Right cardiac atrium (tissue), 5 donors: ENCODE data around the gene GNAS. TPM values are rescaled to one million over a fixed set of nuclear protein-coding genes. Genes with fewer than 3 reads are reported as not detected.

Experiments used
- ATAC-seq, 2 donors: fragments of 200-7000 bp; cut with Tn5 transposase; one replicate each; pipeline versions ENCODE4 v1.8.0 to v1.9.1; 2020; ENCODE audit warnings: moderate library complexity in 2 of 2, mild to moderate bottlenecking in 1 of 2
- DNase-seq, 3 donors: peaks; one replicate each; pipeline ENCODE4 v3.0.0-alpha.2; 2020
- H3K27ac ChIP-seq: one replicate; pipeline ENCODE4 v1.5.1; 2013; ENCODE audit warnings: mild to moderate bottlenecking, low read length, control low read depth, moderate library complexity
- H3K27me3 ChIP-seq: one replicate; pipeline ENCODE4 v1.6.1; 2013; ENCODE audit not compliant: control insufficient read depth, insufficient read depth
- H3K4me1 ChIP-seq: one replicate; pipeline ENCODE4 v1.6.1; 2013; ENCODE audit warnings: low read length; ENCODE audit not compliant: control insufficient read depth, insufficient read depth
- H3K4me3 ChIP-seq: one replicate; pipeline ENCODE4 v1.5.1; 2013; ENCODE audit warnings: low read length, control low read depth
- H3K9me3 ChIP-seq: one replicate; pipeline ENCODE4 v1.6.1; 2013; ENCODE audit warnings: low read length; ENCODE audit not compliant: control insufficient read depth
- WGBS: extraction: QIAGEN DNeasy Blood & Tissue Kit; methylation state at CpG from one replicate; pipeline ENCODE4 v1.1.7; 2013; 5-methylcytosine and 5-hydroxymethylcytosine counted together
- intact Hi-C, 4 donors: fragments of 100-400 bp; cut with DNase I; formaldehyde crosslinking; loops; one replicate each; pipeline versions ENCODE4 v1.11.0 to v1.14.0; 2022 to 2023
- long read RNA-seq, 4 donors: library from polyadenylated mRNA; unstranded; transcript quantifications; one replicate each; pipeline ENCODE4 v2.0.0, GENCODE V29; 2020 to 2021
- polyA plus RNA-seq: library from polyadenylated mRNA; stranded (reverse); fragments of 200-250 nt; gene quantifications from one replicate; pipeline ENCODE4 v1.2.3, GENCODE V29; 2013
- total RNA-seq, 4 donors: library from RNA; stranded (reverse); fragmentation: NEBNext Ultra II Directional; extraction: Animal tissue kit (Norgen Biotek cat#: 25700); gene quantifications; one replicate each; pipeline ENCODE4 v1.2.1, GENCODE V29; 2021
- donor health status: healthy with polysubstance abuse.
- donor health status: DM: no; HTN: yes; CAD: no.
- donor health status: DM: no; HTN: no; CAD: no.
- donor health status: DM: no; HTN: yes; CAD: no; lungs with severe emphysema.
- donor health status: DM: yes; HTN: yes; CAD: no.

The GNAS gene
- 1,000 to 10,000 TPM; 1,230 to 1,665 (median 1,377) TPM for total RNA-seq
- polyA plus RNA-seq, result 1,885 TPM
- long read RNA-seq, donor 1, transcript GNAS-207 (13 exons, 1,975 nt), result minor isoform, 161 of 3,827 reads
- long read RNA-seq, donor 1, transcript GNAS-201 (12 exons, 1,866 nt), result minor isoform, 581 of 3,827 reads
- long read RNA-seq, donor 1, transcript GNAS-210 (13 exons, 1,972 nt), result major isoform, 1,743 of 3,827 reads
- long read RNA-seq, donor 1, transcript GNAS-211 (12 exons, 1,931 nt), result minor isoform, 1,023 of 3,827 reads
- long read RNA-seq, donor 1, partial matches to known transcripts, result 63 of 3,827 reads
- long read RNA-seq, donor 1, other reads (novel, unspliced or antisense), result 148 of 3,827 reads
- long read RNA-seq, donor 2, transcript GNAS-211 (12 exons, 1,931 nt), result minor isoform, 387 of 1,616 reads
- long read RNA-seq, donor 2, transcript GNAS-210 (13 exons, 1,972 nt), result major isoform, 791 of 1,616 reads
- long read RNA-seq, donor 2, transcript GNAS-207 (13 exons, 1,975 nt), result minor isoform, 97 of 1,616 reads
- long read RNA-seq, donor 2, transcript GNAS-201 (12 exons, 1,866 nt), result minor isoform, 222 of 1,616 reads
- long read RNA-seq, donor 2, partial matches to known transcripts, result 41 of 1,616 reads
- long read RNA-seq, donor 2, other reads (novel, unspliced or antisense), result 33 of 1,616 reads
- long read RNA-seq, donor 3, transcript GNAS-210 (13 exons, 1,972 nt), result major isoform, 133 of 444 reads
- long read RNA-seq, donor 3, transcript GNAS-211 (12 exons, 1,931 nt), result minor isoform, 56 of 444 reads
- long read RNA-seq, donor 3, transcript GNAS-201 (12 exons, 1,866 nt), result minor isoform, 43 of 444 reads
- long read RNA-seq, donor 3, transcript GNAS-231 (2 exons, 493 nt), result minor isoform, 44 of 444 reads
- long read RNA-seq, donor 3, partial matches to known transcripts, result 55 of 444 reads
- long read RNA-seq, donor 3, other reads (novel, unspliced or antisense), result 59 of 444 reads
- long read RNA-seq, donor 4, transcript GNAS-211 (12 exons, 1,931 nt), result minor isoform, 548 of 2,114 reads
- long read RNA-seq, donor 4, transcript GNAS-207 (13 exons, 1,975 nt), result minor isoform, 100 of 2,114 reads
- long read RNA-seq, donor 4, transcript GNAS-201 (12 exons, 1,866 nt), result minor isoform, 329 of 2,114 reads
- long read RNA-seq, donor 4, transcript GNAS-210 (13 exons, 1,972 nt), result major isoform, 1,026 of 2,114 reads
- long read RNA-seq, donor 4, partial matches to known transcripts, result 26 of 2,114 reads
- long read RNA-seq, donor 4, other reads (novel, unspliced or antisense), result 50 of 2,114 reads

GRCh38 chr20:58852543-58853271 is at the start of gene GNAS:
Gene GNAS, plus strand, starts transcription at chr20:58852716.
- Histone ChIP-seq H3K27ac (no peak within 1 kb of the TSS), H3K9me3 (no peaks in the 10 kb centered on the region), H3K4me1 (no peaks in the 10 kb centered on the region), H3K27me3 (no peaks in the 10 kb centered on the region), H3K4me3 (peak within 1 kb of the TSS; percentile 39)
- DNase-seq (peak; percentile 72 to 88 (median 88)), ATAC-seq (peak; percentile 54 to 67)
- intact Hi-C loops, result loop anchor here in 1 of 4 donors (10.0 kb wide), 1 partner anchor 618 kb away; no protein-coding TSS in a partner anchor
- WGBS, result 32% methylated on average over 35 of the region's 35 CpGs

GRCh38 chr20:58803533-58803932 is 49.0 kb upstream of the GNAS start:
- ATAC-seq, result no peak
- Histone ChIP-seq H3K4me3 (no peak overlapping the region), H3K27me3 (no peaks in the 10 kb centered on the region), H3K9me3 (no peaks in the 10 kb centered on the region), H3K27ac (no peak overlapping the region), H3K4me1 (no peaks in the 10 kb centered on the region)
- 88% methylated on average over 18 of the region's 18 CpGs for WGBS
- no peak for DNase-seq
- intact Hi-C loops, result no loop called here

GRCh38 chr20:58807801-58808200 is 44.7 kb upstream of the GNAS start:
- DNase-seq (no peak), ATAC-seq (no peak)
- Histone ChIP-seq H3K9me3 (no peaks in the 10 kb centered on the region), H3K27me3 (no peaks in the 10 kb centered on the region), H3K27ac (no peak overlapping the region), H3K4me3 (no peak overlapping the region), H3K4me1 (no peaks in the 10 kb centered on the region)
- intact Hi-C loops, result no loop called here
- WGBS, result 85% methylated on average over 11 of the region's 11 CpGs

GRCh38 chr20:58808271-58809046 is 44.1 kb upstream of the GNAS start:
- Histone ChIP-seq H3K27me3 (no peaks in the 10 kb centered on the region), H3K9me3 (no peaks in the 10 kb centered on the region), H3K4me3 (no peak overlapping the region), H3K4me1 (no peaks in the 10 kb centered on the region), H3K27ac (no peak overlapping the region)
- WGBS, result 59% methylated on average over 17 of the region's 17 CpGs
- no peak for DNase-seq
- intact Hi-C loops, result no loop called here
- no peak for ATAC-seq

- Histone ChIP-seq H3K27ac (no peak overlapping the region), H3K4me1 (no peaks in the 10 kb centered on the region), H3K4me3 (no peak overlapping the region), H3K9me3 (no peaks in the 10 kb centered on the region), H3K27me3 (no peaks in the 10 kb centered on the region)
- DNase-seq (no peak), ATAC-seq (no peak)
- intact Hi-C loops, result no loop called here
- 84% methylated on average over 19 of the region's 19 CpGs for WGBS
Observed at GRCh38 chr20:58810116-58810878, 42.2 kb upstream of the GNAS start.

GRCh38 chr20:58810879-58811250 is 41.7 kb upstream of the GNAS start:
- Histone ChIP-seq H3K4me1 (no peaks in the 10 kb centered on the region), H3K4me3 (no peak overlapping the region), H3K9me3 (no peaks in the 10 kb centered on the region), H3K27me3 (no peaks in the 10 kb centered on the region), H3K27ac (no peak overlapping the region)
- WGBS, result 84% methylated on average over 10 of the region's 10 CpGs
- ATAC-seq, result no peak
- no peak for DNase-seq
- intact Hi-C loops, result no loop called here

GRCh38 chr20:58811334-58811733 is 41.2 kb upstream of the GNAS start:
- WGBS, result 94% methylated on average over 13 of the region's 13 CpGs
- DNase-seq, result no peak
- intact Hi-C loops, result no loop called here
- Histone ChIP-seq H3K27ac (no peak overlapping the region), H3K4me3 (no peak overlapping the region), H3K27me3 (no peaks in the 10 kb centered on the region), H3K9me3 (no peaks in the 10 kb centered on the region), H3K4me1 (no peaks in the 10 kb centered on the region)
- ATAC-seq, result no peak

- ATAC-seq, result no peak
- 86% methylated on average over 8 of the region's 8 CpGs for WGBS
- H3K4me1 ChIP-seq, result no peaks in the 10 kb centered on the region
- no peak overlapping the region for H3K4me3 ChIP-seq
- no peak overlapping the region for H3K27ac ChIP-seq
- intact Hi-C loops, result no loop called here
- DNase-seq, result no peak
- no peaks in the 10 kb centered on the region for H3K9me3 ChIP-seq
- no peaks in the 10 kb centered on the region for H3K27me3 ChIP-seq
Observed at GRCh38 chr20:58813369-58813768, 39.1 kb upstream of the GNAS start.

- 74% methylated on average over 11 of the region's 11 CpGs for WGBS
- intact Hi-C loops, result no loop called here
Observed at GRCh38 chr20:58815448-58815847, 37.1 kb upstream of the GNAS start.

More at GRCh38 chr20:58815448-58815847, 37.1 kb upstream of the GNAS start:
- Histone ChIP-seq H3K27me3 (no peaks in the 10 kb centered on the region), H3K9me3 (no peaks in the 10 kb centered on the region), H3K4me3 (no peak overlapping the region), H3K4me1 (no peaks in the 10 kb centered on the region), H3K27ac (no peak overlapping the region)
- ATAC-seq (no peak), DNase-seq (no peak)
